IPS-18a (cell line): ENCODE data around the gene ZMYND12.
A peak's percentile ranks its signal among the peaks of the same experiment; 100 is the strongest.

ENCODE experiments used
- H3K27ac ChIP-seq: one replicate; pipeline ENCODE4 v1.5.1; 2013; ENCODE audit warnings: low read length
- H3K27me3 ChIP-seq: one replicate; pipeline ENCODE4 v1.6.1; 2013; ENCODE audit warnings: mild to moderate bottlenecking, low read length; ENCODE audit not compliant: control insufficient read depth, insufficient read depth
- H3K36me3 ChIP-seq: one replicate; pipeline ENCODE4 v1.6.1; 2013; ENCODE audit warnings: low read depth, low read length; ENCODE audit not compliant: control insufficient read depth
- H3K4me1 ChIP-seq: one replicate; pipeline ENCODE4 v1.6.1; 2013; ENCODE audit warnings: low read depth, low read length; ENCODE audit not compliant: control insufficient read depth
- H3K4me3 ChIP-seq: one replicate; pipeline ENCODE4 v1.5.1; 2013; ENCODE audit warnings: low read length
- H3K9ac ChIP-seq: one replicate; pipeline ENCODE4 v1.6.1; 2013; ENCODE audit warnings: mild to moderate bottlenecking, low read length, moderate library complexity
- H3K9me3 ChIP-seq: one replicate; pipeline ENCODE4 v1.6.1; 2013; ENCODE audit warnings: low read depth, low read length; ENCODE audit not compliant: control insufficient read depth

Gene ZMYND12

DNA sequence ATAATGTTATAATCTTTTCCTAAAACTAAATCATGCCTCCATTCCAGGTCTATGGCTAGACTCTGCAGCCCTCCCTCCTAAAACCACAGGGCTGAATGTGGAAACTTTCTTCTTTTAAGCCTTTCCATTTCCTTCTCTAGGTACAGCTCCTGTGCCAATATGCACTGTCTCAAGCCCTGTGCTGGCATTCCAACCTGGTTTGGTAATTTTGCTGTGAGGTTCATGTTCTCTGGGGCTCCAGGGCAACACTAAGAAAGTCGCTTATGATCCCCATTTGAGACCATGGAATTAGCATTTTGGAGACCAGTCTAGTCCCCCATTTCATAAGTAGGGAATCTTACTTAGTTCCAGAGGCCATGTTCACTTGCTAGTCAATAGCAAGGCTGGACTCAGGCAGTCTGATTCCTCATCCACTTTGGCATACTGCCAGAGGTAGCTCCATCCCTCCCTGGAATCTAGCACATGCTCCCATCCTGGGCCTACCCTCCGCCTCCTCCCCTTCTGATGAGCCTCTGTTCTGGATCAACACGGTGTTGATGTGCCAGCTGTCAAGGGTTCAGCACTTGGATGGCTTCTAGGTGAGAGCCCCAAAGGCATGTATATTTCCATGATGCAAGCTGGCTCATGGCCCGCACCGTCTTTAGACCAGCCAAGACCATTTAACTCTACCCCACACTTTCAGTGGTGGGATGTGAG is 36.5 kb downstream of the ZMYND12 start:
- H3K4me1 ChIP-seq: peaks cover 13% of the 10 kb centered on the region
- no peak overlapping the region for H3K27ac ChIP-seq
- no peak overlapping the region for H3K4me3 ChIP-seq
- no peaks in the 10 kb centered on the region for H3K36me3 ChIP-seq
- H3K9me3 ChIP-seq: no peaks in the 10 kb centered on the region
- no peak overlapping the region for H3K9ac ChIP-seq
- no peaks in the 10 kb centered on the region for H3K27me3 ChIP-seq

DNA sequence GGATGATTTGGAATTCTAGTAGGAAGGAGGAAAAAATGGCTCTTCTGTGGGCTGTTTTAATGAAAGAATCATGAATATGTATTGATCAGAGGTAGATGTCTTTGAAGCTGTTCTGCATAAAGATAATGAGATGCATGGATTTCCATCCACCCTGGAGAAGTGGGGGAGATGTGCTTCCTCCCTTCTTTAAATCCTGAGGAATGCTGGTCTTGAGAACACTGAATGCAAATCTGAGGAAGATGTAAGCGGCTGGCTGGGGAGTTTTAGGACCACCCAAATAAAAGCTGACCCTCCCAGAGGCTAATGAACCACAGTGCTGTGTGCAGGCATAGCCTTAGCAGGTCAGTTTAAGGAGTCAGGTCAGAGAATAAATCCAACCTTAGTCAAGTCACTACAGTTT is 37.3 kb downstream of the ZMYND12 start:
- no peaks in the 10 kb centered on the region for H3K36me3 ChIP-seq
- peaks cover 13% of the 10 kb centered on the region for H3K4me1 ChIP-seq
- no peaks in the 10 kb centered on the region for H3K9me3 ChIP-seq
- H3K27me3 ChIP-seq: no peaks in the 10 kb centered on the region
- peak overlapping the region; percentile 22 for H3K4me3 ChIP-seq
- no peak overlapping the region for H3K27ac ChIP-seq
- no peak overlapping the region for H3K9ac ChIP-seq

DNA sequence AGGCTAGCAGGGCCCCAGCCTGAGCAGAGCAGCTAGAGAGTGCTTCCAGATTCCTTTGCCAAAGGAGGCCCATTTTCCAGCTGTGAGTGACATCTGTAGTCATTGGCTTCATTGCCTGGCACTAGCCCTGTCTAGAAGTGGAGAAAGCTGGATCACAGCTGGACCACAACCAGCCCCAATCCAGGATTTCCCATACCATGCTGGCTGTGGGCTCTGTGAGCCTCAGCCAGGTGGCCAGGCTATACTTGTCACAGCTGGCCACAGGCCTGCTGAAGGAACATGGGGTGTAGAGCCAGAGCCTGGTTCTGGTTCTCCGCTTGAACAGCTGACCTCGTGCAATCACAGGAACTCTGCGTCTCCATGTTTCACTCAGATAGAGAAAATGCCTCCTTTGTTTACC is 38.7 kb downstream of the ZMYND12 start:
- Histone ChIP-seq H3K9me3 (no peaks in the 10 kb centered on the region), H3K4me1 (peaks cover 13% of the 10 kb centered on the region), H3K9ac (no peak overlapping the region), H3K27ac (no peak overlapping the region), H3K27me3 (no peaks in the 10 kb centered on the region), H3K36me3 (no peaks in the 10 kb centered on the region), H3K4me3 (no peak overlapping the region)

DNA sequence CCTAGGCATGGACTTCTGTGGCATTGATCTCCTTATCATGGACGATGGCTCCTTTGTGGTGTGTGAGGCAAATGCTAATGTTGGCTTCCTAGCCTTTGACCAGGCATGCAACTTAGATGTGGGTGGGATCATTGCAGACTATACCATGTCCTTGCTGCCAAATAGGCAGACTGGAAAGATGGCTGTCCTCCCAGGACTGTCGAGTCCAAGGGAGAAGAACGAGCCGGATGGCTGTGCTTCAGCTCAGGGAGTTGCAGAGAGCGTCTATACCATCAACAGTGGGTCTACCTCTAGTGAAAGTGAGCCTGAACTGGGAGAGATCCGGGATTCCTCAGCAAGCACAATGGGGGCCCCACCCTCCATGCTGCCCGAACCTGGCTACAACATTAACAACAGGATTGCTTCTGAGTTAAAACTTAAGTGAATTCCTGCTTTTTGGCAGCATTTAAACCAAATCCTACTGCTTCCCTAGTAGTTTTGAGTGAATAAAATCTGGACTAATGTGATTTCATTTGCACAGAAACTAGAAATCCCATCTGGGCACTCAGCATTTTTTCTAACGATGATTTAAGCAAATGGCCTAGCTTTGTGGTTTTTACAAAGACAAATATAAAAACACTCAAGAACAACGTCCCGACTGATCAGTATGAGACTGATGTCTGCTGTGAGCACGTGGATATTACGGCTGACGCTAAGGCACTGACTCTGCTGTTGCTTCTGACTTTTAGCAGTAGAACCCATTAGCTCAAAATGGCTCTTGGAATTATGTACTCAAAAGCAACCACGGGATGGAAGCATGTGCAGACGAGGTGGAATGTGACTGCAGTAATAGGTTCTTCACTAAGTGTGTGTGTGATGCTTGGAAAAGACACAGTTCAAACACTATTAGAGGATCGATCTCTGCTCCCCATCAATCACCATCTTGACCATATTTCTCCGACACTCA is 41.0 kb downstream of the ZMYND12 start:
- Histone ChIP-seq H3K4me3 (no peak overlapping the region), H3K27me3 (no peaks in the 10 kb centered on the region), H3K36me3 (no peaks in the 10 kb centered on the region), H3K27ac (no peak overlapping the region), H3K9ac (no peak overlapping the region), H3K9me3 (no peaks in the 10 kb centered on the region), H3K4me1 (peaks cover 13% of the 10 kb centered on the region)

DNA sequence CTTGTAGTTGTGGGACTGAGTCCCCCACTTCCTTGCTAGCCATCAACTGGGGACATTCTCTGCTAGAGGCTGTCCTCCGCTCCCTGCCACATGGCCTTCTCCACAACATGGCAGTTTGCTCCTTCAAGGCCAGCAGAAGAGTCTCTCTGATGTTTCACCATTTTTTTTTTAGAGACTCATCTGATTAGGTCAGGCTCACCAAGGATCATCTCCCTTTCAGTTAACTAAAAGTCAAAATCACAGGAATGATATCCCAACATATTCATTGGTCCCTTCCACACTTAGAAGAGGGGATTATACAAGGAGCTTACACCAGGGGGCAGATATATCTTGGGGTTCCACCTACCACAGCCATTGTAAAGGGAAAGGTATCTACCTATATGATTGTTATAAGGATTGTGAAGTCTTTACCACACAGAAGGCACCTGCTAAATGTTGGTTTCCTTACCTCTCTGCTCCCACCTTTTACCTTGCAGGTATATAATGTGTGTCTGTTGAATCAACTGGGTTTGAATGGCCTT is 51.9 kb downstream of the ZMYND12 start:
- no peak overlapping the region for H3K27ac ChIP-seq
- no peaks in the 10 kb centered on the region for H3K9me3 ChIP-seq
- H3K36me3 ChIP-seq: no peaks in the 10 kb centered on the region
- H3K27me3 ChIP-seq: no peaks in the 10 kb centered on the region
- no peak overlapping the region for H3K9ac ChIP-seq
- no peak overlapping the region for H3K4me3 ChIP-seq
- no peaks in the 10 kb centered on the region for H3K4me1 ChIP-seq

DNA sequence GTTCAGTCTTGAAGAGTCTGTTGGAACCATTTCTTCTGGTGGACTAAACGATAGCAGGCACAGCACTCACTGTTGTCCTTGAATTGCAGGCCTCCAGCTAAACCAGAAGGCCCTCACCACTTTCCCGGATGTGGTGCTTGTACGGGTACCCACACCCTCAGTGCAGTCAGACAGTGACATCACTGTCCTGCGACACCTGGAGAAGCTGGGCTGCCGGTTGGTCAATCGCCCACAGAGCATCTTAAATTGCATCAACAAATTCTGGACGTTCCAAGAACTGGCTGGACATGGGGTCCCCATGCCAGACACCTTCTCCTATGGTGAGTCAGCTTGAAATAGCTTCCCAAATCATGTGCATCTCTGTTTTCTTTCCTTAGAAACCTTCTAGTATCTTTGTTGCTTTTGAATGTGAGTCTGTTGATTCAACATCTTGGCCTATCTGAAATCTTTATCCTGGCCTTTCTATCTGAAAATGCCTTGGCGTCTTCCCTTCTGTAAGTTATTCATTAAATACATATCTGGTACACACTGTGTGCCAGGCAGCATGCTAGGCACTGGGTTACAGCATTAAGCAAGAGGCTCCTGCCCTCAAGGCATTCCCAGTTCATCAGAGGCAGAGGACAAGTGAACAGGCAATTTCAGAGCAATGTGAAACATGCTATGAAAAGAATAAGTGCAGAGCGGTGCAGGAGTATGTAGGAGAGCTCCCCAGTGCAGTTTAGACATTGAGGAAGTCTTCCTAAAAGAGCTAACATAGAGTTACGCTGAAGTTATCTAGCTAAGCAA is 56.3 kb downstream of the ZMYND12 start:
- no peaks in the 10 kb centered on the region for H3K36me3 ChIP-seq
- no peaks in the 10 kb centered on the region for H3K27me3 ChIP-seq
- H3K9ac ChIP-seq: no peak overlapping the region
- H3K4me3 ChIP-seq: no peak overlapping the region
- H3K9me3 ChIP-seq: no peaks in the 10 kb centered on the region
- no peaks in the 10 kb centered on the region for H3K4me1 ChIP-seq
- H3K27ac ChIP-seq: no peak overlapping the region

DNA sequence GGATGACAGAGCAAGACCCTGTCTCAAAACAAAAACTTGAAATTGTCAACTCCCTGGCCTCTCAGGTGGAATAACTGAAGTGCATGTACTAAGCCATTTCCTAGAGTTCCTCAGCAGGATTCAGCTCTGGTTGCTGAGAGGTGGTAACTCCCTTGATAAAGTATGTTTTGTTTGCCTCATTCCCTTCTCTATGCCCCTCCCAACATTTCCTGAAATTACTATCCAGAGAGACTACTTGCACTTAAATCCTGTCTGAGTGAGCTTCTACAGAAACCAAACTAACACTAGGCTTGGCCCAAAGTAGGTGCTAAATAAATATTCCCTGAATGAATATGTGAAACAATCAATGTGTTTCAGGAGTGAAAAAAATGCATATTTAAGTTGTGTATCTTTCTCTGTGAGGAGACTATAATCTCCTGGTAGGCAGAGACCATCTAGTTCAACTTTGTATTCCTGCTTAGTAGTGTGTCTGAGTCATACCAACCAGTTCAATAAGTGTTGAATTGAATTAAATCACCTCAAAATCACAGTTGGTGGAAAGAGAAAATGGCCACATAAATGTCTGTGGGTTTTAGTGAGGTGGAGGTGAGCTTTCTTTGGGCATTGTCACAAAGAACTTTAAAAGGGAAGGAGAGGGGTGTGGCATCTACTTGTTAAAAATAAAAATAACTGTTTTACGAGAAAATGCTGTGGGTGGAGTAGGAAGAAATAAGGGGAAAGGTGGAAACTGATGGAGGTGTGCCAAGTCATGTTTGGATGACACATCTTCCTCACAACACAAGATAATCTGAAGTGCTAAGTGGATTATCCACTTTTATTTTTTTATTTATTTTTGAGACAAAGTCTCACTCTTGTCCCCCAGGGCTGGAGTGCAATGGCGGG is 62.6 kb downstream of the ZMYND12 start:
- no peaks in the 10 kb centered on the region for H3K36me3 ChIP-seq
- H3K27ac ChIP-seq: no peak overlapping the region
- H3K9me3 ChIP-seq: no peaks in the 10 kb centered on the region
- H3K4me3 ChIP-seq: no peak overlapping the region
- no peak overlapping the region for H3K9ac ChIP-seq
- no peaks in the 10 kb centered on the region for H3K4me1 ChIP-seq
- H3K27me3 ChIP-seq: no peaks in the 10 kb centered on the region

DNA sequence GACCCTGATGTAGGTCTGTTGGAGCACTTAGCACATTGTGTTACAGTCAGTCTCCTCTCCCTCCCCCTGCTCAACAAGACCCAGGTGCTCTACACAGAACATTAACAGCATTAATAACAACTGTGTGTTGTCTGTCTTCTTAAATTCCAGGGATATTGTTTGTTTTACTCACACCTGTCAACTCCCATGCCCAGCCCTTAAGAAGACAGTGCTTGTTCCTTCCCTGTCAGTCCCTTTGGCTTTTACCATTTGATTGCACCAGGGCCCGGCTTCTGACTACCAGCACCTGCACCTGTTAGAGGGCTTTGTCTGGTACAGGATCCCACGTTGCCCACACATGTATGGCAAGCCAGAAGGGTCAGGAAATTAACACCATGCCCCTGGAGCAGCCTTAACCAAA is 63.6 kb downstream of the ZMYND12 start:
- Histone ChIP-seq H3K4me3 (no peak overlapping the region), H3K9ac (no peak overlapping the region), H3K9me3 (no peaks in the 10 kb centered on the region), H3K36me3 (no peaks in the 10 kb centered on the region), H3K4me1 (no peaks in the 10 kb centered on the region), H3K27ac (no peak overlapping the region), H3K27me3 (no peaks in the 10 kb centered on the region)

DNA sequence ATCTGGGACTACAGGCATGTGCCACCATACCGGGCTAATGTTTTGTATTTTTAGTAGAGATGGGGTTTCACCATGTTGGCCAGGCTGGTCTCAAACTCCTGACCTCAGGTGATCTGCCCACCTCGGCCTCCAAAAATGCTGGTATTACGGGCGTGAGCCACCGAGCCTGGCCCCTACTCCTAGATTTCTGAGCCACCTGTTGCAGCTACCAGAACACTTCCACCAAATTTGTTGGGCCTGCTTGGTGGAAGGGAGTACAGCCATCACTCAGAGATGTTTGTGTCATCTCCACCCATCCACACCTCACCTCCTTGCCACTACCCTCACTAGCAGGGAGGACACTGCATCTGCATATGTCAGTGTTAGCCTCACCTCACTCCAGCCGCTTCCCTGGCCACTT is 69.8 kb downstream of the ZMYND12 start:
- Histone ChIP-seq H3K9me3 (no peaks in the 10 kb centered on the region), H3K4me1 (peaks cover 5% of the 10 kb centered on the region), H3K36me3 (no peaks in the 10 kb centered on the region), H3K27me3 (peaks cover 17% of the 10 kb centered on the region), H3K27ac (no peak overlapping the region), H3K9ac (no peak overlapping the region), H3K4me3 (no peak overlapping the region)

DNA sequence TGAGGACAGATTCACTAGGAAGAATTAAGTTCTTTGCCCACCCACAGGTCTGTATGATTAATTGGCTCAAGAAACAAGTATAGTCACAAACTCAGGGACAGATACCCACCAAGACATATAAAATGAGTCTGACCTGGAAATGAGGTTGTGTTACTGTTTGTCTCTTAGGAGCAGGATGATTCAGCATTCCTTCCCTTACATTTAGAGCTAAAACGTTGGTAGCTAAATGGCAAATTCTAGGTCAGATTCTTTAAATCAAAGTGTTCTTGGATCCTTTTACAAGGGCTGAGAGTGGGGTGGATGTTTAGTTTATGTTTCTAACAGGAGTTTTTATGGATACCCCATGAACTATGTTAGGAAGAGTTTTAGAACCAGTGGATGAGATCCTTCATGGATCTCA is 70.5 kb downstream of the ZMYND12 start:
- Histone ChIP-seq H3K27ac (no peak overlapping the region), H3K9me3 (no peaks in the 10 kb centered on the region), H3K4me3 (no peak overlapping the region), H3K9ac (no peak overlapping the region), H3K27me3 (peaks cover 18% of the 10 kb centered on the region), H3K4me1 (peaks cover 5% of the 10 kb centered on the region), H3K36me3 (no peaks in the 10 kb centered on the region)
